22Rv1 (cell line): ENCODE data around the gene PTPRQ.

Experiments used
- CTCF ChIP-seq: fragments of 450-650 bp; IDR thresholded peaks from 2 replicates; pipeline ENCODE4 v1.5.1; 2017; ENCODE audit warnings: mild to moderate bottlenecking
- ZFX ChIP-seq: fragments of 450-650 bp; IDR thresholded peaks from 2 replicates; pipeline ENCODE4 v1.6.1; 2017; ENCODE audit warnings: antibody characterized with exemption, borderline replicate concordance

- TF ChIP-seq CTCF = no peak
- TF ChIP-seq ZFX = no peak
Observed at GRCh38 chr12:80512781-80513180, 68.7 kb downstream of the PTPRQ start.
